NCI-H446 (cell line): ENCODE measurements around the gene ILDR2.

Experiments used
- DNase-seq, 2 experiments: peaks; one replicate each; lab custom pipeline; 2025; lab: John Stamatoyannopoulos, UW

Gene ILDR2

GRCh38 chr1:166924823-166925541 lies 50.4 kb downstream of the ILDR2 start:
- no peak for DNase-seq

GRCh38 chr1:166920561-166921475 lies 54.5 kb downstream of the ILDR2 start:
- no peak for DNase-seq

GRCh38 chr1:166918956-166919316 lies 56.4 kb downstream of the ILDR2 start:
- no peak for DNase-seq

- DNase-seq = no peak
Measured at GRCh38 chr1:166918088-166918955, 57.0 kb downstream of the ILDR2 start.

GRCh38 chr1:166915941-166916340 lies 59.4 kb downstream of the ILDR2 start:
- no peak for DNase-seq

GRCh38 chr1:166915042-166915441 lies 60.3 kb downstream of the ILDR2 start:
- DNase-seq = no peak

- DNase-seq = no peak
Measured at GRCh38 chr1:166914111-166914510, 61.2 kb downstream of the ILDR2 start.

- DNase-seq = no peak
Measured at GRCh38 chr1:166911624-166912023, 63.7 kb downstream of the ILDR2 start.

GRCh38 chr1:166910396-166910994 lies 64.8 kb downstream of the ILDR2 start:
- DNase-seq = peak; percentile 72 to 86

GRCh38 chr1:166908942-166909341 lies 66.4 kb downstream of the ILDR2 start:
- DNase-seq = no peak

GRCh38 chr1:166907763-166908162 lies 67.6 kb downstream of the ILDR2 start:
- no peak for DNase-seq

GRCh38 chr1:166907051-166907450 lies 68.3 kb downstream of the ILDR2 start:
- no peak for DNase-seq

GRCh38 chr1:166906647-166907046 lies 68.7 kb downstream of the ILDR2 start:
- no peak for DNase-seq

GRCh38 chr1:166905900-166906299 lies 69.4 kb downstream of the ILDR2 start:
- no peak for DNase-seq

GRCh38 chr1:166905136-166905535 lies 70.2 kb downstream of the ILDR2 start:
- no peak for DNase-seq

- no peak for DNase-seq
Measured at GRCh38 chr1:166903232-166903631, 72.1 kb downstream of the ILDR2 start.

- no peak for DNase-seq
Measured at GRCh38 chr1:166902279-166902678, 73.1 kb downstream of the ILDR2 start.

- DNase-seq = peak in 1 of 2 experiments; percentile 13
Measured at GRCh38 chr1:166900987-166901386, 74.4 kb downstream of the ILDR2 start.

- no peak for DNase-seq
Measured at GRCh38 chr1:166899769-166900168, 75.6 kb downstream of the ILDR2 start.

GRCh38 chr1:166895766-166896165 lies 79.6 kb downstream of the ILDR2 start:
- DNase-seq = no peak

GRCh38 chr1:166889776-166890175 lies 85.6 kb downstream of the ILDR2 start:
- DNase-seq = no peak
